GM15510 (cell line): ENCODE data around the gene RNPS1.
A peak's percentile ranks its signal among the peaks of the same experiment; 100 is the strongest.

Source experiments
- POLR2A ChIP-seq: IDR thresholded peaks from 3 replicates; pipeline ENCODE4 v1.6.1; 2011; ENCODE audit warnings: borderline replicate concordance; ENCODE audit not compliant: insufficient read length; ENCODE audit errors: extremely low read depth

Gene RNPS1

GRCh38 chr16:2244926-2245795, 22.8 kb downstream of the RNPS1 start:
- no peak for TF ChIP-seq POLR2A

GRCh38 chr16:2244301-2244700, 23.6 kb downstream of the RNPS1 start:
- no peak for TF ChIP-seq POLR2A

DNA sequence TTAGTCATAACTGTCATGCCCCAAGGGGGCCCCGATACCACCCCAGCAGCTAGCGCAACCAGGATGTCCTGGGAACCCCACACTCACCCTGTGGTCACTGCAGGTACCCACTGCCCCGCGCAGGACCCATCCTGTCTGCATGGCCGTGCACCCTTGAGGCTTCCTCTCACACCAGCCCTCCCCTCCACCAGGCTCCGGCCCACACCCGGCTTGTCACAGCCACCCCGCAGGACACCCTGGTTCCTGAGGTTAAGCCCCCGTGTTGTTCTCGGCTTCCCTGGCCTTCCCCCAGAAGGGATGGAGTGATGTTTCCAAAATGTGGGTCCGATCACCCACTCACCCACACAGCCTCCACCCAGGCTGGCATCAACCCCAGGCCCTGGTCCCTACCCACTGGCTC, 24.1 kb downstream of the RNPS1 start:
- no peak for TF ChIP-seq POLR2A

- TF ChIP-seq POLR2A = no peak
Measured at GRCh38 chr16:2243031-2243528, 24.8 kb downstream of the RNPS1 start.

- no peak for TF ChIP-seq POLR2A
Measured at GRCh38 chr16:2242598-2242997, 25.3 kb downstream of the RNPS1 start.

GRCh38 chr16:2238838-2239675, 28.9 kb downstream of the RNPS1 start:
- TF ChIP-seq POLR2A = no peak

- TF ChIP-seq POLR2A = peak; percentile 12
Measured at GRCh38 chr16:2238150-2238837, 29.6 kb downstream of the RNPS1 start.

GRCh38 chr16:2237493-2238149, 30.3 kb downstream of the RNPS1 start:
- TF ChIP-seq POLR2A = no peak

GRCh38 chr16:2237102-2237482, 30.8 kb downstream of the RNPS1 start:
- TF ChIP-seq POLR2A = no peak

DNA sequence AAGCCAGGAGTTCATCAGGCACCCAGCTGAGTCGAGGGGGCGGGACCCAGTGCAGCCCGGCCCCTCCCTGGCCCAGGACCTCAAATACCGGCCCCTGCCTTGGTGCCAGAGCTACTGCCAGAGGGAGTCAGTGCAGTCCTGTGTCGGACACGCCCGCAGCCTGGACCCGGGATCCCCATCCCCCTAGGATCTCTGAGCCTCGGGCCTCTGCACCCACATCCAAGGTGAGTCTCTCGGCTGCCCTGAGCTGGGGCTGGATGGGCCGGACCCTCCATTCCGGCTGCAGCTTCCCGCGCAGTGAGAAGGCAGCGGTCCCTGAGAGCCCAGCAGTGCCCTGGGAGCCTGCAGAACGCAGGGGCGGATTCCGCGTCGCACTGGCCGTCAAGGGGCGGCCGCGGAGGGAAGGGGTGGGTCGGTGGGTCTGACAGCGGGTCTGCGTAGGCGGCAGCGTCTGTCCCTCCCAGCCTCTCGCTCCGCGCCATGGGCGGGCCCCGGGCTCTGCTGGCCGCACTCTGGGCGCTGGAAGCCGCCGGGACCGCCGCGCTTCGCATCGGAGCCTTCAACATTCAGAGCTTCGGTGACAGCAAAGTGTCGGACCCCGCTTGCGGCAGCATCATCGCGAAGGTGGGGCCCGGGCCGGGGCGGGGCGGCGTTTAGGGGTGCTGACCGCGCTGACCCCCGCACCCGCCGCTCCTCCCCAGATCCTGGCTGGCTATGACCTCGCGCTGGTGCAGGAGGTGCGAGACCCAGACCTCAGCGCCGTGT, 31.4 kb downstream of the RNPS1 start, which contains the start of gene DNASE1L2:
DNASE1L2 (plus strand) TSS at position 108 of the 765 bp plus-strand sequence; CDS start at position 481, 373 bp downstream.
- TF ChIP-seq POLR2A = no peak

DNA sequence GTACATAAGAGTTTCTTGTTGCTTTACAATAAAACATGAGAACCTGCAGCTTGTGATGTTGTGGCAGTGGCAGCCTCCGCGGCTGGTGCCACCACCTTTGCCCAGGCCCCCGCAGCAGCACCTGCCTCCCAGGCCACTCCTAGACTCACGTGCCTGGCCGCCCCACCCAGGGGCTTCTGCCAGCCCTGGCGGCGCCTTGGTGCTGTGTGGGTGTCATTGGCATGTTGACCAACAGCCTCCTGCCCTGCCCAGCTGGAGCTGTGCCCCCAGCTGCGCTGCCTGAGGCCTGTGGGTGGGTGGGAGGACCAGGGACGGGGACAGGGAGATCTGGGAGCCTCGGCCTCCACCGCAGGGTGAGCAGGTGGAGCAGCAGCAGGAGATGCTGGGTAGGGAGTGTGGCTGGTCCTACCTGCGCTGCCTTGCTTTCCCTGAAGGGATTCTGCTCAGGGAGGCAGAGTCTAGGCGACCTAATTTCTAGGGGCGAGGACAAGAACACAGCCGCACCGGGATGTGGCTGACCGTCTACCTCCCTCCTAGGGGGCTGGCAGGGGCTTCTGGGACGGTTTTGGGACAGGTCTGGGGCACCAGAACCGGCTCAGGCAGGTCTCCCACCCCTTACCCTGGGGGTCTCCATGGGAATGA, 32.1 kb downstream of the RNPS1 start:
- TF ChIP-seq POLR2A = peak; percentile 11

DNA sequence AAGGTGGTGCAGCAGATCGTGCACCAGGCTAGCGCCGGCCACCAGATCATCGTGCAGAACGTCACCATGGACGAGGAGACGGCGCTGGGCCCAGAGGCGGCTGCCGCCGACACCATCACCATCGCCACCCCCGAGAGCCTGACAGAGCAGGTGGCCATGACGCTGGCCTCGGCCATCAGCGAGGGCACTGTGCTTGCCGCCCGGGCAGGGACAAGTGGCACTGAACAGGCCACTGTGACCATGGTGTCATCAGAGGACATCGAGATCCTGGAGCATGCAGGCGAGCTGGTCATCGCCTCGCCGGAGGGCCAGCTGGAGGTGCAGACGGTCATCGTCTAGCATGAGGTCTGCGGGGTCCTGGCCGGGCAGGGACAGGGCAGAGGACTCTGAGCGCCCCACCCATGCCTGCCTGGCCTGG, 32.7 kb downstream of the RNPS1 start:
- no peak for TF ChIP-seq POLR2A

- no peak for TF ChIP-seq POLR2A
Measured at GRCh38 chr16:2234813-2235170, 33.1 kb downstream of the RNPS1 start.
